ENCODE measurements around the gene C17orf58.

DNA sequence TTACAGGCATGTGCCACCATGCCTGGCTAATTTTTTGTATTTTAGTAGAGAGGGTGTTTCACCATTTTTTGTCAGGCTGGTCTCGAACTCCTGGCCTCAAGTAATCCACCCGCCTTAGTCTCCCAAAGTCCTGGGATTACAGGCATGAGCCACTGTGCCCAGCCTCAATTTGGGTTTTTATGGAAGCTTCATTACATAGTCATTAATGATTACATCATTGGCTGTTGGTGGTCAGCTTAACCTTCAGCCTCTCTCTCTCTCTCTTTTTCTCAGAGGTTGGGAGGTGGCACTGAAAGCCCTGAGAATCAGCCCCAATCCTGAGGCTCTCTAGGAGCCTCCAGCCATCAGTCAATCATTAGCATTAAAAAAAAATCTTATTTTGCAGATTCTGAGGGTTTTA lies 45.3 kb downstream of the C17orf58 start:
- TF ChIP-seq EZH2 (IDR thresholded peaks at IDR 0.05; ENCODE audit: insufficient read depth, low read length) = no peak
- TF ChIP-seq, protein P1, sequence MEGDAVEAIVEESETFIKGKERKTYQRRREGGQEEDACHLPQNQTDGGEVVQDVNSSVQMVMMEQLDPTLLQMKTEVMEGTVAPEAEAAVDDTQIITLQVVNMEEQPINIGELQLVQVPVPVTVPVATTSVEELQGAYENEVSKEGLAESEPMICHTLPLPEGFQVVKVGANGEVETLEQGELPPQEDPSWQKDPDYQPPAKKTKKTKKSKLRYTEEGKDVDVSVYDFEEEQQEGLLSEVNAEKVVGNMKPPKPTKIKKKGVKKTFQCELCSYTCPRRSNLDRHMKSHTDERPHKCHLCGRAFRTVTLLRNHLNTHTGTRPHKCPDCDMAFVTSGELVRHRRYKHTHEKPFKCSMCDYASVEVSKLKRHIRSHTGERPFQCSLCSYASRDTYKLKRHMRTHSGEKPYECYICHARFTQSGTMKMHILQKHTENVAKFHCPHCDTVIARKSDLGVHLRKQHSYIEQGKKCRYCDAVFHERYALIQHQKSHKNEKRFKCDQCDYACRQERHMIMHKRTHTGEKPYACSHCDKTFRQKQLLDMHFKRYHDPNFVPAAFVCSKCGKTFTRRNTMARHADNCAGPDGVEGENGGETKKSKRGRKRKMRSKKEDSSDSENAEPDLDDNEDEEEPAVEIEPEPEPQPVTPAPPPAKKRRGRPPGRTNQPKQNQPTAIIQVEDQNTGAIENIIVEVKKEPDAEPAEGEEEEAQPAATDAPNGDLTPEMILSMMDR (IDR thresholded peaks at IDR 0.05; ENCODE audit: insufficient read depth, low read depth, low read length) = no peak
